HG03039 (cell line): ENCODE results near the gene EXOG.
"Not testable (repeated sequence)": the region's sequence is repeated elsewhere in the genome, so short reads cannot be mapped to it uniquely, and the experiment has no call there.

Experiments used
- ATAC-seq: cut with Tn5 transposase; IDR thresholded peaks from one replicate; pipeline ENCODE4 v1.9.1; 2021; ENCODE audit warnings: mild to moderate bottlenecking, moderate library complexity; ENCODE audit not compliant: unreplicated experiment

Gene EXOG

GRCh38 chr3:38561746-38562466 lies 65.8 kb downstream of the EXOG start:
- ATAC-seq: no peak

DNA sequence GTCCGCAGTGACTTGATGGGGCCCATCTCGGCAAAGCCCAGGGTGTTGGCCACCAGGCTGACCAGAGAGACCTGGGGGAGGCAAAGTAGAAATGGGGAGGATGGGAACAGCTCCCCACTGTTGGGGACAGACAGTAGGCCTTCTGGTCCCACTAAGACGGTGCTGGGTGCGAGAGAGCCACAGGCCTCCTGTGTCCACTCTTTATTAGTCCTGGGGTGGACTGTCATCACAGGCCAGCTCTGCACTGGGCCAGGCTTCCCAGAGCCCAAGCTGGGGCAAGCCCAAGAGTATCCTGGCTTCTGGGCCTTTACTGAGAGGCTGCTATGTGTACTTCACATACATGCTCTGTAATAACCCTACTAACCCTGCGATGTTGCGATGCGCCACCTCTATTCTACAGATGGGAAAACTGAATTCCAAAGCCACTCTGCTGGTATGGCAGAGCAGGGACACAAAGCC lies 66.4 kb downstream of the EXOG start:
- ATAC-seq: no peak

- ATAC-seq: no peak
Observed at GRCh38 chr3:38563070-38563885, 67.1 kb downstream of the EXOG start.

- no peak for ATAC-seq
Observed at GRCh38 chr3:38563886-38564270, 67.7 kb downstream of the EXOG start.

- no peak for ATAC-seq
Observed at GRCh38 chr3:38564631-38565338, 68.6 kb downstream of the EXOG start.

DNA sequence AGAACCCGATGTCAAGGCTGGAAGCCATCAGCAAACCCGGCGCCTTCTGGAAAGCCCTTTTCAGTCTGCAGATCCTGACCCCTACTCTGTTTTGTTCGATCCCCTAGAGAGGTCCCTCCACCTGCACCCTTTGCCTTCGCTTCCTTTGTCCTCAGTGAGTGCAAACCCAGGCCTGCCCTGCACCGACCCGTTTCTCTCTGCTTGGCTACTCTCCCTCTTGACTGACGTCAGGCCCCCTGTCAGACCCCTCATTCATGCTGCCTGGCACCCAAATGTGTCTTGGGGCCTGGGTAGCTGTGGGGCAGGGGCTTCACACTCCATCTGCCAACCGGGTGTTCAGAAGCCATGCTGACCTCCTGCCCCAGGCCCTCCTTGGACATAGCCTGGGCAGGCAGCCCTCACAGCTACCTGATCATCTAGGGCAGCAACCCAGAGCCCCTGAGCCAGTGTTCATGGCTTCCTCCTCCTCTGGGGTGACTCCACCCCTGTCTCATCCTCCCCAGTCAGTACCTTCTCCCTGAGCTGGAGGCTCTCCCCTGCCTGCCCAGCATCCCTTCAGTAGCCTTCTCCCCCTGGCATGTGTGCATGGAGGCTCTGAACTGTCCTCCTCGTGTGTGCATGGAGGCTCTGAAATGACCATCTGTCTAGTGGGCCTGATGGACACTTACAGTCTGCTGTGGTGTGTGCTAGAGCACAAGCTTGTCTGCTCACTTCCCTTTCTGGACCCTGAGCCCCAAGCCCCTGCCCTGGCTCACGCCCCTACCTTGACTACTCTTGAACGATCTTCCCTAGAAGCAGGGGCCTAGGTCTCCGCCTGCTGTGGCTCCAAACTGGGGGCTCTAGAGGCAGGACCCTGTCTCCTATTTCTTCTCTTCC lies 69.4 kb downstream of the EXOG start:
- ATAC-seq: no peak

DNA sequence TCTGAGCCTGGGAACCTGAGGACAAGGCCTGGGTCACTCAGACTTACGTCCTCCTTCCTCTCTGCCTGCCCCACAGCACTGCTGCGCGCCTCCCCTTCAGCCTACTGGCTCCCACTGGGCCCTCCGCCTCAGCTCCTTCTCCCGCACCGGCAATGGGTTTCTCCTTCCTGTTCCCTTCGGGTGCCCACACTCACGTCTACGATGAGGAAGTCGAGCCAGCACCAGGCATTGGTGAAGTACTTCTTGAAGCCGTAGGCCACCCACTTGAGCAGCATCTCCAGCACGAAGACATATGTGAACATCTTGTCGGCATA lies 70.0 kb downstream of the EXOG start:
- ATAC-seq: no peak

- ATAC-seq: not testable (repeated sequence)
Observed at GRCh38 chr3:38566794-38567193, 70.7 kb downstream of the EXOG start.

- no peak for ATAC-seq
Observed at GRCh38 chr3:38567498-38567897, 71.4 kb downstream of the EXOG start.

- no peak for ATAC-seq
Observed at GRCh38 chr3:38573111-38573510, 77.0 kb downstream of the EXOG start.

DNA sequence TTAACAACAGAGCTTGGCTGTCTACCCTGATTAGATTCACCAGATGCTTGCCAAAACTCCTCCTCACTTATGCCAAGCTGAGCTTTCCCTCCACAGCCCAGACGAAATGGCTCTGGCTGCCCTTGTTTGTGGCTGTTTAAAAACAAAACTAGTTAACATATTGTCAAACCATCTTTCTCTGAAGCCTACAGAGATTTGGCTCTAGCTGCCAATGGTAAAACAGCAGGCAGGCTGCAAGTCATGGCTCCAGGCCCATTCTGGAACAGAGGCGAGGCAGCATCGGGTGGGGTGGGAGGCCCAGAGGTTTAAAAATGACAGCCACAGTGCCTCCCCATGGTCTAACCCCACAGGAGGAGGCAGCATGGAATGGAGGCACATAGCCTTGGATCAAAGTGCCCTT lies 77.4 kb downstream of the EXOG start:
- ATAC-seq: no peak

GRCh38 chr3:38574411-38575278 lies 78.5 kb downstream of the EXOG start:
- no peak for ATAC-seq

GRCh38 chr3:38575279-38575843 lies 79.2 kb downstream of the EXOG start:
- ATAC-seq: no peak
